Left lung (tissue), 10 donors: ENCODE data around the gene ROBO1. TPM values are rescaled to one million over a fixed set of nuclear protein-coding genes. Genes with fewer than 3 reads are reported as not detected.
"Not testable (repeated sequence)": the region's sequence is repeated elsewhere in the genome, so short reads cannot be mapped to it uniquely, and the experiment has no call there.

Experiments used
- ATAC-seq: fragments of 200-7000 bp; cut with Tn5 transposase; one replicate; pipeline ENCODE4 v1.9.1; 2020; ENCODE audit warnings: moderate library complexity
- DNase-seq, 4 donors: peaks; one replicate each; pipeline ENCODE4 v3.0.0-alpha.2; 2013 to 2020
- H3K27ac ChIP-seq, 2 donors: fragments of 200-600 bp; sonication (generic) in 1 of 2; one replicate each; pipeline versions ENCODE4 v1.5.0 to v1.8.0; 2020 to 2021
- H3K27me3 ChIP-seq, 2 donors: fragments of 200-600 bp; sonication (generic) in 1 of 2; one replicate each; pipeline versions ENCODE4 v1.5.0 to v1.8.0; 2020 to 2021
- H3K36me3 ChIP-seq, 2 donors: fragments of 200-600 bp; sonication (generic) in 1 of 2; one replicate each; pipeline versions ENCODE4 v1.5.0 to v1.8.0; 2020 to 2021
- H3K4me1 ChIP-seq, 2 donors: fragments of 200-600 bp; one replicate each; pipeline ENCODE4 v1.8.0; 2021
- H3K4me3 ChIP-seq, 2 donors: fragments of 200-600 bp; sonication (generic) in 1 of 2; one replicate each; pipeline versions ENCODE4 v1.5.0 to v1.8.0; 2020 to 2021; ENCODE audit warnings: mild to moderate bottlenecking in 1 of 2
- H3K9me3 ChIP-seq, 2 donors: fragments of 200-600 bp; sonication (generic) in 1 of 2; one replicate each; pipeline versions ENCODE4 v1.5.0 to v1.8.0; 2020 to 2021
- CTCF ChIP-seq, 2 donors: fragments of 200-600 bp; sonication (generic) in 1 of 2; IDR thresholded peaks; one replicate each; pipeline versions ENCODE4 v1.5.0 to v1.8.0; 2021; ENCODE audit warnings: antibody characterized with exemption in 2 of 2
- intact Hi-C, 2 donors: fragments of 100-400 bp; cut with DNase I; formaldehyde crosslinking; loops; one replicate each; pipeline versions ENCODE4 v1.11.2 to v1.14.2; 2022
- polyA plus RNA-seq, 6 donors: library from polyadenylated mRNA; unstranded; fragments of 120-200 nt; gene quantifications; one replicate each; pipeline ENCODE4 v1.2.1, GENCODE V29; 2013; ENCODE audit not compliant: insufficient read length in 6 of 6
- total RNA-seq, 2 donors: library from RNA; stranded (reverse); fragmentation: NEBNext Ultra II Directional; extraction: Animal tissue kit (Norgen Biotek cat#: 25700); gene quantifications; one replicate each; pipeline ENCODE4 v1.2.1, GENCODE V29; 2021
- donor health status: DM: no; HTN: yes; CAD: no.
- donor health status: DM: no; HTN: no; CAD: no.

ROBO1 gene
- total and polyA plus RNA-seq, 8 donors = 20.3 to 134 (median 102) TPM

- H3K27me3 ChIP-seq = no peaks in the 10 kb centered on the region
- DNase-seq = peak in 1 of 4 donors; percentile 50
- TF ChIP-seq CTCF (IDR thresholded peaks at IDR 0.05) = no peak
- no peaks in the 10 kb centered on the region for H3K36me3 ChIP-seq
- intact Hi-C loops = no loop called here
- H3K9me3 ChIP-seq = no peaks in the 10 kb centered on the region
- H3K4me1 ChIP-seq = no peaks in the 10 kb centered on the region
- H3K4me3 ChIP-seq = no peak overlapping the region
- no peak overlapping the region for H3K27ac ChIP-seq
- no peak for ATAC-seq
Observed at GRCh38 chr3:78761126-78761525, 1006.7 kb downstream of the ROBO1 start.

- Histone ChIP-seq H3K27ac (no peak overlapping the region), H3K27me3 (no peaks in the 10 kb centered on the region), H3K4me1 (no peaks in the 10 kb centered on the region), H3K36me3 (no peaks in the 10 kb centered on the region), H3K4me3 (no peak overlapping the region), H3K9me3 (peaks cover 0 to 3% of the 10 kb centered on the region in 2 donors)
- no peak for TF ChIP-seq CTCF (IDR thresholded peaks at IDR 0.05)
- no peak for DNase-seq
- no peak for ATAC-seq
- intact Hi-C loops = no loop called here
Observed at GRCh38 chr3:78757731-78758130, 1010.1 kb downstream of the ROBO1 start.

- Histone ChIP-seq H3K27me3 (no peaks in the 10 kb centered on the region), H3K4me1 (no peaks in the 10 kb centered on the region), H3K9me3 (peaks cover 0 to 3% of the 10 kb centered on the region in 2 donors), H3K27ac (no peak overlapping the region), H3K4me3 (no peak overlapping the region), H3K36me3 (no peaks in the 10 kb centered on the region)
- intact Hi-C loops = no loop called here
- TF ChIP-seq CTCF (IDR thresholded peaks at IDR 0.05) = no peak
- ATAC-seq = no peak
- DNase-seq = no peak
Observed at GRCh38 chr3:78754066-78754743, 1013.6 kb downstream of the ROBO1 start.

- Histone ChIP-seq H3K9me3 (peaks cover 0 to 3% of the 10 kb centered on the region in 2 donors), H3K36me3 (no peaks in the 10 kb centered on the region), H3K4me3 (no peak overlapping the region), H3K27me3 (no peaks in the 10 kb centered on the region), H3K4me1 (no peaks in the 10 kb centered on the region), H3K27ac (no peak overlapping the region)
- TF ChIP-seq CTCF (IDR thresholded peaks at IDR 0.05) = no peak
- DNase-seq (no peak), ATAC-seq (no peak)
- intact Hi-C loops = no loop called here
Observed at GRCh38 chr3:78751266-78751665, 1016.5 kb downstream of the ROBO1 start.

- ATAC-seq, intact Hi-C loops, H3K9me3 ChIP-seq: not testable (repeated sequence)
Observed at GRCh38 chr3:78750291-78750690, 1017.5 kb downstream of the ROBO1 start.

GRCh38 chr3:78749056-78749455 lies 1018.7 kb downstream of the ROBO1 start:
- DNase-seq (peak in 1 of 4 donors; percentile 33), ATAC-seq (no peak)
- Histone ChIP-seq H3K4me1 (no peaks in the 10 kb centered on the region), H3K4me3 (no peak overlapping the region), H3K36me3 (no peaks in the 10 kb centered on the region), H3K27me3 (no peaks in the 10 kb centered on the region), H3K27ac (no peak overlapping the region), H3K9me3 (no peaks in the 10 kb centered on the region)
- no peak for TF ChIP-seq CTCF (IDR thresholded peaks at IDR 0.05)
- intact Hi-C loops = no loop called here

More at GRCh38 chr3:78750291-78750690, 1017.5 kb downstream of the ROBO1 start:
- not testable (repeated sequence) for H3K36me3 ChIP-seq, H3K4me1 ChIP-seq, H3K27me3 ChIP-seq, H3K27ac ChIP-seq, DNase-seq, H3K4me3 ChIP-seq
